PC-3 (cell line): Measurements from ENCODE around the gene CA10. TPM values are rescaled to one million over a fixed set of nuclear protein-coding genes. Genes with fewer than 3 reads are reported as not detected.

ENCODE experiments used
- ATAC-seq: fragments of 200-7000 bp; cut with Tn5 transposase; 2 replicates; pipeline ENCODE4 v1.9.1; 2020; ENCODE audit warnings: mild to moderate bottlenecking, moderate library complexity
- BruUV-seq: library from RNA; stranded (reverse); fragments of 400-500 nt; replicated peaks from 2 replicates; lab custom pipeline; 2021; lab: Mats Ljungman, UMichigan
- CTCF ChIA-PET: fragments of 300-600 bp; sonication (Branson Sonifier 250); formaldehyde crosslinking; loops from one replicate; lab custom pipeline; 2022; ENCODE audit warnings: antibody characterized with exemption; lab: Charles Lee
- POLR2A ChIA-PET: fragments of 300-600 bp; sonication (Branson Sonifier 250); formaldehyde crosslinking; loops from one replicate; lab custom pipeline; 2022; ENCODE audit warnings: antibody characterized with exemption; ENCODE audit not compliant: unreplicated experiment; lab: Charles Lee
- DNase-seq: peaks from one replicate; pipeline ENCODE4 v3.0.0-alpha.2; 2015
- H2AFZ ChIP-seq: fragments of 300-600 bp; sonication (generic); 2 replicates; pipeline ENCODE4 v1.6.0; 2016; ENCODE audit warnings: antibody characterized with exemption, low read length
- H3F3A ChIP-seq: fragments of 300-600 bp; sonication (generic); one replicate; pipeline ENCODE4 v1.6.0; 2017; ENCODE audit warnings: antibody characterized with exemption, low read length, control low read depth, mild to moderate bottlenecking; ENCODE audit not compliant: unreplicated experiment
- H3K27ac ChIP-seq: fragments of 300-600 bp; sonication (generic); 2 replicates; pipeline ENCODE4 v1.5.1; 2016; ENCODE audit warnings: mild to moderate bottlenecking, low read length
- H3K27me3 ChIP-seq: fragments of 300-600 bp; sonication (generic); 2 replicates; pipeline ENCODE4 v1.6.1; 2016; ENCODE audit warnings: low read length, mixed read lengths
- H3K36me3 ChIP-seq: fragments of 300-600 bp; sonication (generic); 2 replicates; pipeline ENCODE4 v1.6.1; 2016; ENCODE audit warnings: low read depth, mixed run types, low read length, mixed read lengths
- H3K4me1 ChIP-seq: fragments of 300-600 bp; sonication (generic); 2 replicates; pipeline ENCODE4 v1.5.1; 2016; ENCODE audit warnings: low read length; ENCODE audit not compliant: insufficient read depth
- H3K4me2 ChIP-seq: fragments of 300-600 bp; sonication (generic); 2 replicates; pipeline ENCODE4 v1.6.0; 2016; ENCODE audit warnings: low read length
- H3K4me3 ChIP-seq: fragments of 300-600 bp; sonication (generic); 2 replicates; pipeline ENCODE4 v1.5.1; 2016; ENCODE audit warnings: mild to moderate bottlenecking, low read length, mixed read lengths
- H3K79me2 ChIP-seq: fragments of 300-600 bp; sonication (generic); 2 replicates; pipeline ENCODE4 v1.6.1; 2017; ENCODE audit warnings: low read length, mixed read lengths
- H3K9ac ChIP-seq: fragments of 300-600 bp; sonication (generic); 2 replicates; pipeline ENCODE4 v1.6.0; 2016; ENCODE audit warnings: mild to moderate bottlenecking, low read length
- H3K9me2 ChIP-seq: fragments of 300-600 bp; sonication (generic); replicated peaks from 2 replicates; pipeline ENCODE4 v1.6.1; 2016; ENCODE audit warnings: mixed run types, low read length, mixed read lengths
- H3K9me3 ChIP-seq: fragments of 300-600 bp; sonication (generic); 2 replicates; pipeline ENCODE4 v1.6.1; 2016; ENCODE audit warnings: low read length, mixed read lengths
- H4K20me1 ChIP-seq: fragments of 300-600 bp; sonication (generic); 2 replicates; pipeline ENCODE4 v1.6.1; 2016; ENCODE audit warnings: low read length, mixed read lengths
- EZH2 ChIP-seq: fragments of 300-600 bp; sonication (generic); IDR thresholded peaks from one replicate; pipeline ENCODE4 v1.6.1; 2017; ENCODE audit warnings: antibody characterized with exemption, mild to moderate bottlenecking, low read length; ENCODE audit not compliant: unreplicated experiment
- EZH2phosphoT487 ChIP-seq: fragments of 300-600 bp; sonication (generic); IDR thresholded peaks from 2 replicates; pipeline ENCODE4 v1.6.1; 2018; ENCODE audit warnings: mild to moderate bottlenecking, antibody characterized with exemption, low read length, borderline replicate concordance
- intact Hi-C: fragments of 100-400 bp; cut with micrococcal nuclease; formaldehyde crosslinking; loops from 2 replicates; pipeline ENCODE4 v1.9.0; 2023
- total RNA-seq: library from RNA; depleted of rRNA; stranded (reverse); fragments of >200 nt; gene quantifications from 2 replicates; pipeline ENCODE4 v1.2.3, GENCODE V29; 2014
- TF ChIP-seq, protein P1 (sequence below): fragments of 300-600 bp; sonication (generic); conservative IDR thresholded peaks from 2 replicates; pipeline ENCODE4 v1.5.1; 2017; ENCODE audit warnings: antibody characterized with exemption, low read depth, mild to moderate bottlenecking, low read length

The CA10 gene
- total RNA-seq, 1 experiment from 2014 or later: not detected

DNA sequence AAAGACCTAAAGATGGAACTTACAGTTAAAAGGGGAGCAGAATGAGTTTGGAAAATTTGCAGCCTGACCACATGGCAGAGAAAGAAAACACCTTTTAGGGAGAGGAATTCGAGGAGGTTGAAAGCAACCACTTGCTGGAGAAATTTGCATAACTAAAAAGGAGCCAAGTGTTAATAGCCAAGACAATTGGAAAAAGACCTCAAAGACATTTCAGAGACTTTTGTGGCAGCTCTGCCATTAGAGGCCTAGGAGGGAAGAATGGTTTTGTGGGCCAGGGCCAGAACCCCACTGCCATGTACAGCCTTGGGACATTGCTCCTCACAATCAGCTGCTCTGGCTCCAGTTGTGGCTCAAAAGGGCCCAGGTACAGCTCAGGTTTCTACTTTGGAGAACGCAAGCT lies 559.7 kb downstream of the CA10 start:
- DNase-seq: no peak
- Histone ChIP-seq H3K4me3 (no peak overlapping the region), H4K20me1 (no peaks in the 10 kb centered on the region), H3K4me1 (no peaks in the 10 kb centered on the region), H3K27ac (no peak overlapping the region), H3K27me3 (peaks cover 21% of the 10 kb centered on the region), H3K79me2 (no peaks in the 10 kb centered on the region), H3K4me2 (no peak overlapping the region), H2AFZ (no peak overlapping the region), H3K36me3 (no peaks in the 10 kb centered on the region), H3K9ac (no peak overlapping the region), H3F3A (no peaks in the 10 kb centered on the region), H3K9me3 (no peaks in the 10 kb centered on the region), H3K9me2 (no peaks in the 10 kb centered on the region)
- ChIA-PET POLR2A (no interaction called here), CTCF (no interaction called here)
- BruUV-seq: no TSS peak
- ATAC-seq: no peak
- intact Hi-C loops: no loop called here
- TF ChIP-seq EZH2phosphoT487 (no peak), EZH2 (no peak)
- TF ChIP-seq, protein P1, sequence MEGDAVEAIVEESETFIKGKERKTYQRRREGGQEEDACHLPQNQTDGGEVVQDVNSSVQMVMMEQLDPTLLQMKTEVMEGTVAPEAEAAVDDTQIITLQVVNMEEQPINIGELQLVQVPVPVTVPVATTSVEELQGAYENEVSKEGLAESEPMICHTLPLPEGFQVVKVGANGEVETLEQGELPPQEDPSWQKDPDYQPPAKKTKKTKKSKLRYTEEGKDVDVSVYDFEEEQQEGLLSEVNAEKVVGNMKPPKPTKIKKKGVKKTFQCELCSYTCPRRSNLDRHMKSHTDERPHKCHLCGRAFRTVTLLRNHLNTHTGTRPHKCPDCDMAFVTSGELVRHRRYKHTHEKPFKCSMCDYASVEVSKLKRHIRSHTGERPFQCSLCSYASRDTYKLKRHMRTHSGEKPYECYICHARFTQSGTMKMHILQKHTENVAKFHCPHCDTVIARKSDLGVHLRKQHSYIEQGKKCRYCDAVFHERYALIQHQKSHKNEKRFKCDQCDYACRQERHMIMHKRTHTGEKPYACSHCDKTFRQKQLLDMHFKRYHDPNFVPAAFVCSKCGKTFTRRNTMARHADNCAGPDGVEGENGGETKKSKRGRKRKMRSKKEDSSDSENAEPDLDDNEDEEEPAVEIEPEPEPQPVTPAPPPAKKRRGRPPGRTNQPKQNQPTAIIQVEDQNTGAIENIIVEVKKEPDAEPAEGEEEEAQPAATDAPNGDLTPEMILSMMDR: no peak

DNA sequence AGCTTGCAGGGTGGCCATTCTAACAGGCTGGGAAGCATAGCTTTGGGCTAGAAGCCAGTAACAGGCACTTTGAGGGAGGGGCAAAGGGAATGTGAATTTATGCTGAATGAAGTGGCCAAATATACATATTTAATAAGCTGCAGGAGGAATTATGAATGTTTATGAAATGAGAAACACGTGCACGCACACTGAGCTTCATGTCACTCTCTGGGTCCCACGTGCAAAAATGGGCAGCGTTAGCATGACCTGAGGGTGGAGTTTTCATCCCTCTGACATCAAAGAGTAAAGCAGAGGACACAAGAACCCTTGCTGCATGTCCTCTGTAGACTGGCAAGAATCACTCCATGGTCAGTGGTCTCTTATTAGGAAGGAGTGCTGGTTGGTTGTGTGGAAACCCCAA lies 561.2 kb downstream of the CA10 start:
- H3K79me2 ChIP-seq: no peaks in the 10 kb centered on the region
- ChIA-PET POLR2A (no interaction called here), CTCF (no interaction called here)
- intact Hi-C loops: no loop called here
- H3F3A ChIP-seq: no peaks in the 10 kb centered on the region
- peaks cover 24% of the 10 kb centered on the region for H3K27me3 ChIP-seq
- H3K9me3 ChIP-seq: no peaks in the 10 kb centered on the region
- H3K4me1 ChIP-seq: no peaks in the 10 kb centered on the region
- H3K27ac ChIP-seq: no peak overlapping the region
- ATAC-seq (no peak), DNase-seq (no peak)
- TF ChIP-seq, protein P1: no peak
- TF ChIP-seq EZH2phosphoT487 (no peak), EZH2 (no peak)
- H3K36me3 ChIP-seq: no peaks in the 10 kb centered on the region
- no peaks in the 10 kb centered on the region for H4K20me1 ChIP-seq
- H3K4me3 ChIP-seq: no peak overlapping the region
- H3K9me2 ChIP-seq: no peaks in the 10 kb centered on the region
- no peak overlapping the region for H3K9ac ChIP-seq
- BruUV-seq: no TSS peak
- no peak overlapping the region for H3K4me2 ChIP-seq
- H2AFZ ChIP-seq: no peak overlapping the region

DNA sequence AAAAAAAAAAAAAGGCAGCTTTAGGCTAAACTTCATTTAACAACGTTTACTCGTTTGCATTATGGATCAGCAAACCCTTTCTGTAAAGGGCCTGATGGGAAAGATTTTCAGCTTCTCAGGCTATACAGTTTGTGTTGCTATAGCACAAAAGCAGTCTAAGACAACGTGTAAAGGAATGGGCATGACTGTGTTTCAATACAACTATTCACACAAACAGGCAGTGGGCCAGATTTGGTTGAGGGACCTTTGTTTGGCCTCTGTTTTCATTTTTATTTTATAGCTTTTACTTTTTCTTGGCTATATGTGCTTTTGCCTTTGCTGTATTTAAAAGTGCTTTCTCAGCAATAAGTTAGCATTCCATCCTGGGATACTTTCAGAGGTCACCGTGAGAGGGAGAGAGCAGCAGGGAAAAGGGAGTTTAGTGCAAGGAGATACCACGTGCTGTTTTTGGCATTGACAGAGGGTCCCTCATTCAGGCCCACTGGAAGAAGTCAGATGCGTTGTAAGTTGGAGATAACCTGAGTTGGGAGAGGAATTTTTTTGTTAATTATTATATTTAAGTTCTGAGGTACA lies 562.6 kb downstream of the CA10 start:
- BruUV-seq: no TSS peak
- no peaks in the 10 kb centered on the region for H3K36me3 ChIP-seq
- ATAC-seq: no peak

More for the DNA sequence above, 562.6 kb downstream of the CA10 start:
- Histone ChIP-seq H3K4me1 (no peaks in the 10 kb centered on the region), H3F3A (no peaks in the 10 kb centered on the region), H3K4me3 (no peak overlapping the region), H3K79me2 (no peaks in the 10 kb centered on the region), H3K9ac (no peak overlapping the region), H3K9me2 (no peaks in the 10 kb centered on the region), H2AFZ (no peak overlapping the region), H3K27ac (no peak overlapping the region), H3K9me3 (no peaks in the 10 kb centered on the region), H4K20me1 (no peaks in the 10 kb centered on the region), H3K27me3 (peaks cover 27% of the 10 kb centered on the region), H3K4me2 (no peak overlapping the region)
- no peak for DNase-seq
- ChIA-PET CTCF (no interaction called here), POLR2A (no interaction called here)
- TF ChIP-seq EZH2phosphoT487 (no peak), EZH2 (no peak)
- TF ChIP-seq, protein P1: no peak
- intact Hi-C loops: no loop called here
